H1 (cell line): Measurements from ENCODE around the gene PCCA.

Experiments used
- CEBPB ChIP-seq: IDR thresholded peaks from 2 replicates; pipeline ENCODE4 v1.6.1; 2012; ENCODE audit warnings: low read depth, low read length
- CHD1 ChIP-seq: IDR thresholded peaks from 2 replicates; pipeline ENCODE4 v1.6.1; 2012; ENCODE audit warnings: low read depth, low read length, improper control_type of control experiment
- CHD2 ChIP-seq: IDR thresholded peaks from 2 replicates; pipeline ENCODE4 v1.6.1; 2012; ENCODE audit warnings: low read length, improper control_type of control experiment
- EP300 ChIP-seq, 2 experiments: IDR thresholded peaks; 1 replicate in 1 of 2; 2 replicates in 1 of 2; pipeline ENCODE4 v1.6.1; 2011 to 2012; ENCODE audit warnings: low read depth in 2 of 2, low read length in 2 of 2, mild to moderate bottlenecking in 2 of 2, borderline replicate concordance in 1 of 2, inconsistent platforms in 1 of 2, moderate library complexity in 1 of 2
- EZH2 ChIP-seq: fragments of 200-600 bp; sonication (generic); IDR thresholded peaks from 2 replicates; pipeline ENCODE4 v1.7.1; 2012; ENCODE audit warnings: low read depth, mild to moderate bottlenecking, moderate library complexity, low read length, inconsistent platforms; ENCODE audit not compliant: severe bottlenecking
- JUN ChIP-seq: IDR thresholded peaks from 2 replicates; pipeline ENCODE4 v1.6.1; 2011; ENCODE audit warnings: low read depth, mild to moderate bottlenecking, improper control_type of control experiment, low read length
- POLR2A ChIP-seq, 2 experiments: IDR thresholded peaks; 1 replicate in 1 of 2; 2 replicates in 1 of 2; pipeline ENCODE4 v1.6.1; 2011; ENCODE audit warnings: low read depth in 2 of 2, low read length in 2 of 2, mild to moderate bottlenecking in 2 of 2; ENCODE audit errors: control extremely low read depth in 1 of 2
- RAD21 ChIP-seq, 2 experiments: IDR thresholded peaks in 1 of 2; conservative IDR thresholded peaks in 1 of 2; 2 replicates each; pipeline ENCODE4 v1.6.1; 2011; ENCODE audit warnings: low read depth in 2 of 2, low read length in 2 of 2, improper control_type of control experiment in 1 of 2, inconsistent platforms in 1 of 2, mild to moderate bottlenecking in 1 of 2, moderate library complexity in 1 of 2
- SAP30 ChIP-seq: fragments of 300-600 bp; sonication (generic); IDR thresholded peaks from 2 replicates; pipeline ENCODE4 v1.7.1; 2012; ENCODE audit warnings: low read length, moderate library complexity, mild to moderate bottlenecking, inconsistent platforms; ENCODE audit not compliant: insufficient read depth, insufficient replicate concordance
- SP1 ChIP-seq: IDR thresholded peaks from 2 replicates; pipeline ENCODE4 v1.6.1; 2011; ENCODE audit warnings: low read depth, low read length
- TEAD4 ChIP-seq: IDR thresholded peaks from 2 replicates; pipeline ENCODE4 v1.6.1; 2012; ENCODE audit warnings: low read depth, low read length, inconsistent platforms, mixed read lengths
- TF ChIP-seq, protein P1 (sequence below), 3 experiments: IDR thresholded peaks; 1 replicate in 2 of 3; 2 replicates in 1 of 3; pipeline versions ENCODE4 v1.5.1 to v1.6.1; 2011; ENCODE audit warnings: low read length in 3 of 3, mild to moderate bottlenecking in 3 of 3, inconsistent platforms in 2 of 3, low read depth in 1 of 3, moderate library complexity in 1 of 3; ENCODE audit not compliant: insufficient read depth in 1 of 3; ENCODE audit errors: control extremely low read depth in 1 of 3

DNA sequence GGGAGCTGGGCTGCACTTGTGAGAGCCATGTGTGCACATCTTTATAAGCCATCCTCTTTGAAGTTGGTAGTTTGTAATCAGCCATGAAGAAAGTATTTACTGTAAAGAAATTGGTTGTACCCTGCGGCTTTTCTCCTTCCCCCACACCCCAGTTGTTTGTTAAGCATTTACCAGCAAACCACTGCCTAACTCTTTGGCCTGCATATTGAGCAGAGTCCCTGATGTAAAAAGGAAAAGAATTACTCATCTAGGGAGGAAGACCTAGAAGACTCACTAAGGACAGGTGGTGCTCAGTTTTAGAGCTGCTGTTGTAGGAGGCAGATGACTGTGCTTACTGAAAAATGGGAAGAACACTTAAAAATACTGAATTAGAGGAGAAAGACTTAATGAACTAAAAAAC, 245.3 kb downstream of the PCCA start:
- TF ChIP-seq SAP30, result no peak
- TF ChIP-seq EZH2, result no peak
- TF ChIP-seq, protein P1, sequence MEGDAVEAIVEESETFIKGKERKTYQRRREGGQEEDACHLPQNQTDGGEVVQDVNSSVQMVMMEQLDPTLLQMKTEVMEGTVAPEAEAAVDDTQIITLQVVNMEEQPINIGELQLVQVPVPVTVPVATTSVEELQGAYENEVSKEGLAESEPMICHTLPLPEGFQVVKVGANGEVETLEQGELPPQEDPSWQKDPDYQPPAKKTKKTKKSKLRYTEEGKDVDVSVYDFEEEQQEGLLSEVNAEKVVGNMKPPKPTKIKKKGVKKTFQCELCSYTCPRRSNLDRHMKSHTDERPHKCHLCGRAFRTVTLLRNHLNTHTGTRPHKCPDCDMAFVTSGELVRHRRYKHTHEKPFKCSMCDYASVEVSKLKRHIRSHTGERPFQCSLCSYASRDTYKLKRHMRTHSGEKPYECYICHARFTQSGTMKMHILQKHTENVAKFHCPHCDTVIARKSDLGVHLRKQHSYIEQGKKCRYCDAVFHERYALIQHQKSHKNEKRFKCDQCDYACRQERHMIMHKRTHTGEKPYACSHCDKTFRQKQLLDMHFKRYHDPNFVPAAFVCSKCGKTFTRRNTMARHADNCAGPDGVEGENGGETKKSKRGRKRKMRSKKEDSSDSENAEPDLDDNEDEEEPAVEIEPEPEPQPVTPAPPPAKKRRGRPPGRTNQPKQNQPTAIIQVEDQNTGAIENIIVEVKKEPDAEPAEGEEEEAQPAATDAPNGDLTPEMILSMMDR (IDR thresholded peaks at IDR 0.05; ENCODE audit: control extremely low read depth in 1 of 3, insufficient read depth in 1 of 3, low read depth in 1 of 3, low read length in 3 of 3), result no peak
- no peak for TF ChIP-seq TEAD4
- no peak for TF ChIP-seq CEBPB
- no peak for TF ChIP-seq SP1
- no peak for TF ChIP-seq RAD21 (IDR thresholded peaks at IDR 0.05 in 1 of 2, conservative IDR thresholded peaks at IDR 0.05 in 1 of 2; ENCODE audit: low read depth in 2 of 2, low read length in 2 of 2)
- TF ChIP-seq CHD2, result no peak
- no peak for TF ChIP-seq JUN
- TF ChIP-seq CHD1, result no peak
- TF ChIP-seq POLR2A (IDR thresholded peaks at IDR 0.05; ENCODE audit: control extremely low read depth in 1 of 2, low read depth in 2 of 2, low read length in 2 of 2), result no peak
- TF ChIP-seq EP300 (IDR thresholded peaks at IDR 0.05; ENCODE audit: borderline replicate concordance in 1 of 2, low read depth in 2 of 2, low read length in 2 of 2), result no peak
